GM23248 (cell line): ENCODE results near the gene DNMT3L.

ENCODE experiments used
- EZH2 ChIP-seq: fragments of 200-600 bp; sonication (generic); IDR thresholded peaks from 2 replicates; pipeline ENCODE4 v1.6.1; 2018; ENCODE audit warnings: antibody characterized with exemption, mild to moderate bottlenecking; ENCODE audit not compliant: insufficient read depth, poor library complexity, severe bottlenecking
- EZH2phosphoT487 ChIP-seq: fragments of 200-600 bp; sonication (generic); IDR thresholded peaks from 2 replicates; pipeline ENCODE4 v1.6.1; 2018; ENCODE audit warnings: antibody characterized with exemption, moderate library complexity, mild to moderate bottlenecking, low read depth; ENCODE audit not compliant: insufficient read depth

DNA sequence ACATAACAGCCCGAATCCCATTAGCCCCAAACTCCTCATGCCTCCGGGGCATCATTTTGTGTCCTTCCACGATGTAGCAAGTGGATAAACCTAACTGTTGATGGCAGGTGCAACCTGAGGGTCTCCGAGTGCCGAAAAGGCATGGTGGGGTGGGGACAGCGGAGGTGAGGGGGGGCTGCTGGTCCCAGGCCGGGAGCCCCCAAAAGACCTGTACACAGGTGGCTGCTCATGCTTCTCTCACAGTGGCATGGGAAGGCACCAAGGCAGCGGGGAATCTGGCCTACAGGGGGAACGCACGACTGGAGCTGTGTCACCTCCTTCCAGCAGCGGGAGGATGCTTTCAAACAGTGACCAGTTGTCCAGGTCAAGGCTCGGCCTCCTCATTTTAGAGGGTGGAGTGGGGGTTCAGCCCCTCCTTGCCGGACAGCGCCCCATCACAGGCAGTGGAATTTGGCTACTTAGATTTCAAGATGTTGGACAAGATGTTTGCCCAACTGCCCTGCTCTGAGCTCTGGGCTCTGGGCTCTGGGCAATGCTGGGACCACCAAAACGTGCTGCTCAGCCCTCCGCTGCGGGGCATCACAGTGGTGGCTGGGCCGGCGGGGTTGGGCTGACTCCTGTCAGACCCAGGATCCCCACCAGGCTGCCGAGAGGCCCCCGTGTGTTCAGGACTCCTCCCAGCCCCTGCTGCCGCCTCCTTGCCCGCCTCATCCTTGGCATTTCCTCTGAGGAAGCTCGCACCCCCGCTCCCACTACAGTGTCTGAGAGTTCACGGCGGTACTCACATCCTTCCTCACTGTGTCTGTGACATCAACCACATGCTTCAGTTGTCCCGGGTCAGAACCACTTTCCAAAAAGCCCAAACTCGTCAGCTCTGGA lies 7.6 kb downstream of the DNMT3L start:
- TF ChIP-seq EZH2phosphoT487 = no peak
- no peak for TF ChIP-seq EZH2
